ENCODE measurements around the gene MPHOSPH9. TPM values are rescaled to one million over a fixed set of nuclear protein-coding genes. Genes with fewer than 3 reads are reported as not detected.

MPHOSPH9 gene
- total RNA-seq, 1 experiment from 2014 or later = 60.5 TPM

GRCh38 chr12:123106640-123107359 is 126.1 kb downstream of the MPHOSPH9 start:
- Histone ChIP-seq H4K20me1 (ENCODE audit: control insufficient read depth, insufficient read depth, insufficient read length) (no peaks in the 10 kb centered on the region), H3K4ac (ENCODE audit: low read depth, low read length) (no peak overlapping the region), H3K14ac (ENCODE audit: insufficient read depth, low read length) (peak overlapping the region; percentile 6; the same call in 1 of the 2 replicates), H2BK120ac (ENCODE audit: low read depth, low read length, poor library complexity, severe bottlenecking) (no peak overlapping the region), H3K56ac (ENCODE audit: insufficient read length, low read depth, low read length) (no peak overlapping the region), H2AK5ac (ENCODE audit: insufficient read length, low read length) (no peak overlapping the region), H3K9me3 (ENCODE audit: control insufficient read depth, low read depth, low read length) (no peaks in the 10 kb centered on the region), H3K18ac (ENCODE audit: insufficient read length, low read depth, low read length) (no peak overlapping the region), H2BK20ac (ENCODE audit: low read depth, low read length, poor library complexity, severe bottlenecking) (no peak overlapping the region), H3K4me1 (ENCODE audit: insufficient read depth, low read length) (peaks cover 18% of the 10 kb centered on the region; the same call in 1 of the 2 replicates), H3T11ph (ENCODE audit: low read length) (no peak overlapping the region), H4K5ac (ENCODE audit: insufficient read length, low read depth, low read length) (no peak overlapping the region), H2AFZ (ENCODE audit: low read length) (no peak overlapping the region), H3K79me1 (ENCODE audit: insufficient read depth, low read depth, low read length, poor library complexity, severe bottlenecking) (no peaks in the 10 kb centered on the region), H2BK12ac (ENCODE audit: insufficient read length, low read depth, low read length) (no peak overlapping the region), H4K91ac (ENCODE audit: insufficient read length, low read depth, low read length) (no peak overlapping the region), H2BK5ac (ENCODE audit: insufficient read length, low read length) (no peak overlapping the region), H3K79me2 (ENCODE audit: insufficient read depth, low read length) (no peaks in the 10 kb centered on the region), H3K4me2 (ENCODE audit: insufficient read depth, insufficient read length, low read length) (no peak overlapping the region), H3K27me3 (ENCODE audit: insufficient read depth, low read length) (no peaks in the 10 kb centered on the region), H4K8ac (replicated peaks; ENCODE audit: insufficient read length, low read depth, low read length) (no peak overlapping the region), H3K23me2 (ENCODE audit: insufficient read length, low read depth, low read length, poor library complexity, severe bottlenecking) (no peaks in the 10 kb centered on the region), H3K9ac (ENCODE audit: extremely low read depth, insufficient read length, low read length) (no peak overlapping the region), H3K23ac (ENCODE audit: insufficient read length, low read depth, low read length) (no peak overlapping the region), H2BK15ac (ENCODE audit: low read depth, low read length) (no peak overlapping the region), H3K27ac (ENCODE audit: insufficient read length, low read depth, low read length) (no peak overlapping the region)
- Mint-ChIP-seq H3K4me1 (peaks cover 56 to 58% of the 10 kb centered on the region in 2 experiments), H3K27ac (peak overlapping the region in 1 of 3 experiments; percentile 60; a peak in 1 of 7 replicates), H3K27me3 (ENCODE audit: low read depth) (peaks cover 22% of the 10 kb centered on the region), H3K36me3 (ENCODE audit: insufficient read depth in 1 of 3, low read depth in 3 of 3) (no peaks in the 10 kb centered on the region; a peak in 1 of 7 replicates), H3K4me3 (no peak overlapping the region; a peak in 1 of 5 replicates), H3K9me3 (no peaks in the 10 kb centered on the region)
- WGBS (ENCODE audit: extremely low coverage, insufficient read length, low lambda C conversion rate) = no CpG with 5 or more reads among the region's 9 CpGs
- DNase-seq = peak; percentile 61
- no peak for TF ChIP-seq CTCF (conservative IDR thresholded peaks at IDR 0.05)
